ENCODE results near the gene PPIF. TPM values are rescaled to one million over a fixed set of nuclear protein-coding genes. Genes with fewer than 3 reads are reported as not detected.
A peak's percentile ranks its signal among the peaks of the same experiment; 100 is the strongest.

PPIF gene
- total and polyA plus RNA-seq, 2 of the 13 experiments (the other 11 are each of a cell fraction or from before 2014, with no cell fraction given) = 147 to 157 TPM

GRCh38 chr10:79347226-79347893 lies at the start of gene PPIF (continued):
- no peak for TF ChIP-seq SKIL (CRISPR knock-in tag; IDR thresholded peaks at IDR 0.05; ENCODE audit: borderline replicate concordance)
- TF ChIP-seq ZNF782 (CRISPR knock-in tag; IDR thresholded peaks at IDR 0.05; ENCODE audit: borderline replicate concordance) = no peak; the same call in 1 of the 2 replicates
- TF ChIP-seq SNAPC5 (CRISPR knock-in tag; IDR thresholded peaks at IDR 0.05; ENCODE audit: borderline replicate concordance) = no peak; the same call in 1 of the 2 replicates
- no peak for TF ChIP-seq ZNF619 (CRISPR knock-in tag; IDR thresholded peaks at IDR 0.05)
- TF ChIP-seq SMARCC2 (IDR thresholded peaks at IDR 0.05) = no peak
- TF ChIP-seq CSRNP1 (CRISPR knock-in tag; IDR thresholded peaks at IDR 0.05) = no peak
- TF ChIP-seq NFAT5 (CRISPR knock-in tag; IDR thresholded peaks at IDR 0.05) = peak; percentile 77; the same call in 1 of the 2 replicates
- peak; percentile 80 for TF ChIP-seq E2F5 (CRISPR knock-in tag; conservative IDR thresholded peaks at IDR 0.05)
- TF ChIP-seq ZNF44 (CRISPR knock-in tag; IDR thresholded peaks at IDR 0.05) = no peak
- TF ChIP-seq RBM39 (IDR thresholded peaks at IDR 0.05; ENCODE audit: low read depth, low read length, poor library complexity, severe bottlenecking) = peak; percentile 61
- no peak for TF ChIP-seq ZBTB26 (CRISPR knock-in tag; IDR thresholded peaks at IDR 0.05; ENCODE audit: borderline replicate concordance)
- TF ChIP-seq BRCA1 (CRISPR knock-in tag; IDR thresholded peaks at IDR 0.05) = no peak
- peak; percentile 83; the same call in 1 of the 2 replicates for TF ChIP-seq ZNF446 (CRISPR knock-in tag; IDR thresholded peaks at IDR 0.05)
- TF ChIP-seq MXD1 (CRISPR knock-in tag; IDR thresholded peaks at IDR 0.05) = no peak; the same call in 1 of the 2 replicates

Measured in HepG2 (cell line).